WTC11 (cell line): Measurements from ENCODE around the gene NEAT1. TPM values are rescaled to one million over a fixed set of nuclear protein-coding genes. Genes with fewer than 3 reads are reported as not detected.

Experiments
- AR ChIP-seq: fragments of 250-450 bp; sonication (Bioruptor Pico); IDR thresholded peaks from 2 replicates; pipeline ENCODE4 v1.9.0; 2021; ENCODE audit warnings: mild to moderate bottlenecking
- ATF2 ChIP-seq: sonication (generic); formaldehyde crosslinking; IDR thresholded peaks from 2 replicates; pipeline ENCODE4 v1.8.1; 2022; ENCODE audit warnings: low read depth, missing genetic modification reagents, borderline replicate concordance
- CREB1 ChIP-seq: sonication (generic); formaldehyde crosslinking; IDR thresholded peaks from 2 replicates; pipeline ENCODE4 v1.8.0; 2023; ENCODE audit warnings: mild to moderate bottlenecking, missing genetic modification reagents
- CREM ChIP-seq: sonication (generic); formaldehyde crosslinking; IDR thresholded peaks from 2 replicates; pipeline ENCODE4 v1.8.1; 2022; ENCODE audit warnings: mild to moderate bottlenecking, missing genetic modification reagents, moderate library complexity
- CTCF ChIP-seq: fragments of 200-600 bp; IDR thresholded peaks from 2 replicates; pipeline ENCODE4 v1.8.0; 2022; ENCODE audit warnings: antibody characterized with exemption
- E2F4 ChIP-seq: sonication (generic); formaldehyde crosslinking; IDR thresholded peaks from 2 replicates; pipeline ENCODE4 v1.8.1; 2022; ENCODE audit warnings: low read depth, mild to moderate bottlenecking, moderate library complexity, missing genetic modification reagents, borderline replicate concordance
- E2F5 ChIP-seq: sonication (generic); formaldehyde crosslinking; IDR thresholded peaks from 2 replicates; pipeline ENCODE4 v1.8.1; 2022; ENCODE audit warnings: mild to moderate bottlenecking, moderate library complexity, missing genetic modification reagents
- ELF4 ChIP-seq: sonication (generic); formaldehyde crosslinking; IDR thresholded peaks from 2 replicates; pipeline ENCODE4 v1.8.1; 2022; ENCODE audit warnings: low read depth, mild to moderate bottlenecking, moderate library complexity, missing genetic modification reagents
- HMGA2 ChIP-seq: fragments of 250-450 bp; sonication (Bioruptor Pico); IDR thresholded peaks from 2 replicates; pipeline ENCODE4 v1.4.0; 2021; ENCODE audit warnings: mild to moderate bottlenecking, moderate library complexity
- IRF1 ChIP-seq: sonication (generic); formaldehyde crosslinking; IDR thresholded peaks from 2 replicates; pipeline ENCODE4 v1.8.0; 2023; ENCODE audit warnings: missing genetic modification reagents
- NR3C1 ChIP-seq: sonication (generic); formaldehyde crosslinking; conservative IDR thresholded peaks from 2 replicates; pipeline ENCODE4 v1.8.1; 2023; ENCODE audit warnings: low read depth, mild to moderate bottlenecking, missing genetic modification reagents
- PRDM15 ChIP-seq: sonication (generic); formaldehyde crosslinking; IDR thresholded peaks from 2 replicates; pipeline ENCODE4 v1.8.0; 2022; ENCODE audit warnings: missing genetic modification reagents
- RELA ChIP-seq: sonication (generic); formaldehyde crosslinking; IDR thresholded peaks from 2 replicates; pipeline ENCODE4 v1.8.1; 2022; ENCODE audit warnings: missing genetic modification reagents, mild to moderate bottlenecking, borderline replicate concordance
- ZNF121 ChIP-seq: sonication (generic); formaldehyde crosslinking; IDR thresholded peaks from 2 replicates; pipeline ENCODE4 v1.8.0; 2023; ENCODE audit warnings: missing genetic modification reagents
- ZNF138 ChIP-seq: sonication (generic); formaldehyde crosslinking; conservative IDR thresholded peaks from 2 replicates; pipeline ENCODE4 v1.8.1; 2022; ENCODE audit warnings: mild to moderate bottlenecking, moderate library complexity, missing genetic modification reagents
- ZNF219 ChIP-seq: sonication (generic); formaldehyde crosslinking; IDR thresholded peaks from 2 replicates; pipeline ENCODE4 v1.8.0; 2023; ENCODE audit warnings: missing genetic modification reagents, mild to moderate bottlenecking, borderline replicate concordance
- ZNF263 ChIP-seq: sonication (generic); formaldehyde crosslinking; IDR thresholded peaks from 2 replicates; pipeline ENCODE4 v1.8.1; 2022; ENCODE audit warnings: low read depth, mild to moderate bottlenecking, moderate library complexity, missing genetic modification reagents
- ZNF317 ChIP-seq: sonication (generic); formaldehyde crosslinking; IDR thresholded peaks from 2 replicates; pipeline ENCODE4 v1.8.1; 2023; ENCODE audit warnings: low read depth, mild to moderate bottlenecking, moderate library complexity, missing genetic modification reagents, borderline replicate concordance
- ZNF396 ChIP-seq: fragments of 250-450 bp; sonication (Bioruptor Pico); IDR thresholded peaks from 2 replicates; pipeline ENCODE4 v1.8.0; 2021; ENCODE audit warnings: mild to moderate bottlenecking, moderate library complexity, borderline replicate concordance
- ZNF532 ChIP-seq: fragments of 250-450 bp; sonication (Bioruptor Pico); IDR thresholded peaks from 2 replicates; pipeline ENCODE4 v1.9.0; 2021; ENCODE audit warnings: mild to moderate bottlenecking, borderline replicate concordance
- total RNA-seq: library from RNA; stranded (reverse); gene quantifications from 3 replicates; pipeline ENCODE4 v1.2.3, GENCODE V29; 2021

The NEAT1 gene
- total RNA-seq, 1 experiment from 2014 or later = 38.1 TPM

- TF ChIP-seq CTCF = no peak
- TF ChIP-seq ZNF219 = 0 out of 2 replicates have a peak, but pooled peaks have one; percentile 27
- TF ChIP-seq CREM (CRISPR knock-in tag) = peak; percentile 89; the same call in 1 of the 2 replicates
- TF ChIP-seq E2F4 (CRISPR knock-in tag) = no peak
- TF ChIP-seq PRDM15 (CRISPR knock-in tag) = no peak
- no peak for TF ChIP-seq ZNF317
- no peak for TF ChIP-seq ZNF263 (CRISPR knock-in tag)
- no peak for TF ChIP-seq IRF1 (CRISPR knock-in tag)
- TF ChIP-seq AR = no peak
- TF ChIP-seq ATF2 = no peak
- no peak for TF ChIP-seq CREB1 (CRISPR knock-in tag)
- no peak for TF ChIP-seq ZNF532 (CRISPR knock-in tag)
- TF ChIP-seq NR3C1 (CRISPR knock-in tag) = no peak
- TF ChIP-seq ZNF138 (CRISPR knock-in tag) = no peak
- TF ChIP-seq HMGA2 (CRISPR knock-in tag) = no peak
- no peak for TF ChIP-seq ZNF396
- TF ChIP-seq ZNF121 (CRISPR knock-in tag) = no peak
- peak; percentile 76 for TF ChIP-seq E2F5
- TF ChIP-seq RELA (CRISPR knock-in tag) = no peak; the same call in 1 of the 2 replicates
- TF ChIP-seq ELF4 = no peak
These were observed 585 bp upstream of the NEAT1 start (continued) for GRCh38 chr11:65421794-65422632.
